Ovary (tissue), 9 donors: ENCODE measurements around the gene ANK2. TPM values are rescaled to one million over a fixed set of nuclear protein-coding genes. Genes with fewer than 3 reads are reported as not detected.
"Not testable (repeated sequence)": the region's sequence is repeated elsewhere in the genome, so short reads cannot be mapped to it uniquely, and the experiment has no call there.

Experiments
- DNase-seq, 5 donors: peaks; one replicate each; pipeline ENCODE4 v3.0.0-alpha.2; 2019 to 2020
- H3K27ac ChIP-seq, 2 donors: fragments of 200-600 bp; one replicate each; pipeline versions ENCODE4 v1.5.1 to v1.8.0; 2019 to 2022
- H3K27me3 ChIP-seq: fragments of 200-600 bp; one replicate; pipeline ENCODE4 v1.8.0; 2022
- H3K36me3 ChIP-seq: fragments of 200-600 bp; sonication (generic); one replicate; pipeline ENCODE4 v1.5.1; 2019
- H3K4me1 ChIP-seq: one replicate; pipeline ENCODE4 v1.8.1; 2013; ENCODE audit warnings: mild to moderate bottlenecking, moderate library complexity; ENCODE audit not compliant: insufficient read depth
- H3K4me3 ChIP-seq: fragments of 200-600 bp; sonication (generic); one replicate; pipeline ENCODE4 v1.5.1; 2017
- H3K9me3 ChIP-seq, 2 donors: fragments of 200-600 bp in 1 of 2; sonication (generic) in 1 of 2; one replicate each; pipeline versions ENCODE4 v1.5.1 to v1.8.1; 2013 to 2019; ENCODE audit warnings: mild to moderate bottlenecking in 1 of 2, moderate library complexity in 1 of 2
- CTCF ChIP-seq, 3 donors: fragments of 450-650 bp in 2 of 3; fragments of 200-600 bp in 1 of 3; IDR thresholded peaks; one replicate each; pipeline versions ENCODE4 v1.5.1 to v1.8.0; 2016 to 2022; ENCODE audit warnings: antibody characterized with exemption in 3 of 3, mild to moderate bottlenecking in 1 of 3
- EP300 ChIP-seq: sonication (generic); formaldehyde crosslinking; IDR thresholded peaks from one replicate; pipeline ENCODE4 v1.6.1; 2017; ENCODE audit warnings: antibody characterized with exemption
- POLR2A ChIP-seq: fragments of 450-650 bp; IDR thresholded peaks from one replicate; pipeline ENCODE4 v1.6.1; 2017; ENCODE audit warnings: antibody characterized with exemption, mild to moderate bottlenecking, moderate library complexity
- WGBS, 3 donors: extraction: QIAGEN DNeasy Blood & Tissue Kit in 1 of 3; methylation state at CpG; one replicate each; pipeline versions ENCODE4 v1.1.5 to v1.1.7; 2013 to 2017; 5-methylcytosine and 5-hydroxymethylcytosine counted together
- intact Hi-C, 4 donors: fragments of 100-400 bp; cut with DNase I; formaldehyde crosslinking; loops; one replicate each; pipeline versions ENCODE4 v1.11.0 to v1.15.1; 2022 to 2023
- polyA plus RNA-seq, 2 donors: library from polyadenylated mRNA; stranded (reverse); fragments of 200-250 nt in 1 of 2; fragments of 350-450 nt in 1 of 2; fragmentation: Illumina TruSeq in 1 of 2; extraction: RNeasy Lipid Tissue Mini Kit (QIAGEN cat#74804) in 1 of 2; gene quantifications; one replicate each; pipeline ENCODE4 v1.2.3, GENCODE V29; 2013 to 2014
- total RNA-seq, 7 donors: library from RNA; depleted of rRNA in 2 of 7; stranded (reverse); fragments of >200 nt in 2 of 7; fragmentation: NEBNext Ultra II Directional in 3 of 7; extraction: Animal tissue kit (Norgen Biotek cat#: 25700) in 3 of 7; gene quantifications; one replicate each; pipeline versions ENCODE4 v1.1.0 to v1.2.4, GENCODE V29; 2016 to 2023
- donor health status: DM: no; HTN: no; CAD: no; lungs with moderate emphysema.
- donor health status: DM: no; HTN: no; CAD: no.
- donor health status: Bipolar disorder and iron deficiency.
- donor health status: DM: yes; HTN: yes; CAD: no.
- donor health status: DM: no; HTN: no; CAD: no.
- donor health status: DM: yes; HTN: yes; CAD: no.

Gene ANK2
- total and polyA plus RNA-seq, 9 donors, result 26.4 to 120 (median 66.9) TPM

DNA sequence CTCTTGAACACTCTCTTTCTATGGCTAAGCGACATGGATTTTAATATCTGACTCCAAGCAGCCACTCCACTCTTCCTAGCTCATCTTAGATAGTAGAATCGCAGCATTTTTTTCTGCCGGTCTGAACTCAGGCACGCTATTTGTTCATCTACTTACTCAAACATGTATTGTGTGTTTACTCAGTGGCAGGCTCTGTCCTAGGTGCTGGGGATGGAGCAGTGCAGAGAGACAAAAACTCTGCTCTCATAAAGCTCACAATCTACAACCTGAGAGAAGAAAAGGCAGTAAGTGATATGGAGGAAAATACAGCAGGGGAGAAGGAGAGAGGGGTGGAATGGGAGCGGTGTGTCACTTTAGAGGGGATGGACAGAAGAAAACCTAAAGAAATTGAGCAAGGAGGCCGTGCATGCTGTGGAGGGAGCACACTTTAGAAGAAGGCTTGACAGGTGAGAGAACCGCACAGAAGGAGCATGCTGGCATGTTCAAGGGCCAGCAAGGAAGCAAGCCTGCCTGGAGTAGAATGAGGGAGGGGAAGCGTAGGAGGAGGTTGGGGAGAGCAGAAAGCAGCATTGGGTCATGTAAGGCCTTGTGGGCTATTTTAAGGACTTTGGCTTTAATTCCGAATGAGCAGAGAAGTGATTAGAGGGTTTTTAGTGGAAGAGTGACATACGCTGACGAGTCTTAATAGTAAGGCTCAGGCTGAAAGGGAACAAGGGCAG is 132.0 kb downstream of the ANK2 start:
- Histone ChIP-seq H3K9me3 (no peaks in the 10 kb centered on the region), H3K27ac (peak overlapping the region in 1 of 2 donors; percentile 27), H3K4me1 (peaks cover 11% of the 10 kb centered on the region), H3K4me3 (no peak overlapping the region), H3K27me3 (no peaks in the 10 kb centered on the region), H3K36me3 (no peaks in the 10 kb centered on the region)
- intact Hi-C loops, result no loop called here
- peak in 1 of 5 donors; percentile 22 for DNase-seq
- WGBS, 3 donors, result 47 to 71% (median 51%) methylated on average over 11 of the region's 11 CpGs
- no peak for TF ChIP-seq POLR2A
- TF ChIP-seq EP300, result no peak
- TF ChIP-seq CTCF (IDR thresholded peaks at IDR 0.05), result no peak

GRCh38 chr4:113183032-113183605 is 133.7 kb downstream of the ANK2 start:
- intact Hi-C loops, result no loop called here
- H3K9me3 ChIP-seq, result no peaks in the 10 kb centered on the region
- H3K4me3 ChIP-seq, result no peak overlapping the region
- no peak for TF ChIP-seq EP300
- TF ChIP-seq CTCF (IDR thresholded peaks at IDR 0.05), result no peak
- TF ChIP-seq POLR2A, result no peak
- no peak for DNase-seq
- WGBS, 3 donors, result 44 to 69% (median 53%) methylated on average over 5 of the region's 5 CpGs
- H3K27me3 ChIP-seq, result no peaks in the 10 kb centered on the region
- no peaks in the 10 kb centered on the region for H3K36me3 ChIP-seq
- no peak overlapping the region for H3K27ac ChIP-seq
- H3K4me1 ChIP-seq, result peaks cover 11% of the 10 kb centered on the region

DNA sequence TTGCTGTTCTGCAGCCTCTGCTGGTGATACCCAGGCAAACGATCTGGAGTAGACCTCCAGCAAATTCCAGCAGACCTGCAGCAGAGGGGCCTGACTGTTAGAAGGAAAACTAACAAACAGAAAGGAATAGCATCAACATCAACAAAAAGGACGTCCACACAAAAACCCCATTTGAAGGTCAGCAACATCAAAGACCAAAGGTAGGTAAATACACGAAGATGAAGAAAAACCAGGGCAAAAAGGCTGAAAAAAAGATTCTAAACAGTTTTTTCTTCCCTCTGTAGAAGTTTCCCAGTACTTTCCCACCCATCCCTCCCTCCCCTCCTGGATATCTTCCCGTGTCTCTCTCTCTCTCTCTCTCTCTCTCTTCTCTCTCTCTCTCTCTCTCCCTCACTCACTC is 136.8 kb downstream of the ANK2 start:
- intact Hi-C loops, result not testable (repeated sequence)
- 14 to 53% (median 22%) methylated on average over 4 of the region's 4 CpGs for WGBS, 3 donors

DNA sequence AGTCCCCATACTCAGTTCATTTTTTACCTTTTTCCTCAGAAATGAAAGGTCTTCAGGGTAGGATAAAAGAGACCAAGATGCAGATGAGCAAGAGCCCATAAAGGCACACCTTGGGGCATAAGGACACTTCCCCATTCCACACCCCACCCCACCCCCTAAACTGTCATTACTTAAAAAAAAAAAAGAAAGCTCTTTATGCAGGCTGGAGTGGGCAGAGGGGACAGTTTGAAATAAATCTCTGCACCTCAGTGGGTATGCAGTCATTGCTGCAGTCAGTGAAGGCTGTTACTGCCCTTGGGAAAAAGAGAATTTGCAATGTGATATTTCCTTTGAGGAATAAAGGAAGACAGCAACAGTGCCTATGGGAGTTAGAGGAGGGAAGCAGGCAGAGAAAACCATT is 137.5 kb downstream of the ANK2 start:
- Histone ChIP-seq H3K4me1 (peaks cover 2% of the 10 kb centered on the region), H3K36me3 (no peaks in the 10 kb centered on the region), H3K27me3 (no peaks in the 10 kb centered on the region), H3K27ac (no peak overlapping the region), H3K9me3 (no peaks in the 10 kb centered on the region), H3K4me3 (no peak overlapping the region)
- no peak for TF ChIP-seq POLR2A
- DNase-seq, result no peak
- intact Hi-C loops, result no loop called here

More for the DNA sequence above, 136.8 kb downstream of the ANK2 start:
- H3K36me3 ChIP-seq, H3K9me3 ChIP-seq, H3K27ac ChIP-seq, H3K4me1 ChIP-seq, H3K27me3 ChIP-seq, H3K4me3 ChIP-seq, DNase-seq: not testable (repeated sequence)

- H3K4me3 ChIP-seq, result no peak overlapping the region
- no peak overlapping the region for H3K27ac ChIP-seq
- no peaks in the 10 kb centered on the region for H3K9me3 ChIP-seq
- H3K27me3 ChIP-seq, result no peaks in the 10 kb centered on the region
- no peaks in the 10 kb centered on the region for H3K36me3 ChIP-seq
- 76 to 83% (median 80%) methylated on average over 3 of the region's 3 CpGs for WGBS, 3 donors
- DNase-seq, result no peak
- intact Hi-C loops, result no loop called here
- TF ChIP-seq CTCF (IDR thresholded peaks at IDR 0.05), result no peak
- TF ChIP-seq POLR2A, result no peak
- TF ChIP-seq EP300, result no peak
- peaks cover 2% of the 10 kb centered on the region for H3K4me1 ChIP-seq
These were observed 137.9 kb downstream of the ANK2 start for GRCh38 chr4:113187358-113187757.
